Adipose tissue (tissue), 3 donors: ENCODE measurements around the gene TSC22D2. TPM values are rescaled to one million over a fixed set of nuclear protein-coding genes. Genes with fewer than 3 reads are reported as not detected.
"Not testable (repeated sequence)": the region's sequence is repeated elsewhere in the genome, so short reads cannot be mapped to it uniquely, and the experiment has no call there.

Source experiments
- H3K27ac ChIP-seq: one replicate; pipeline ENCODE4 v1.5.1; 2013; ENCODE audit warnings: low read depth, low read length
- WGBS, 3 donors: extraction: QIAGEN DNeasy Blood & Tissue Kit; methylation state at CpG; one replicate each; pipeline ENCODE4 v1.1.7; 2013; 5-methylcytosine and 5-hydroxymethylcytosine counted together
- polyA plus RNA-seq, 3 donors: library from polyadenylated mRNA; stranded (reverse); fragments of 200-250 nt; gene quantifications; one replicate each; pipeline ENCODE4 v1.2.3, GENCODE V29; 2013
- donor health status: healthy with polysubstance abuse.
- donor health status: Bipolar disorder and iron deficiency.
- donor health status: healthy.

The TSC22D2 gene
- polyA plus RNA-seq, 3 donors, result 3.1 to 17.2 (median 16.8) TPM

GRCh38 chr3:150462108-150462507 is 54.0 kb downstream of the TSC22D2 start:
- no peak overlapping the region for H3K27ac ChIP-seq
- WGBS, 3 donors, result 93 to 100% (median 96%) methylated on average over 1 of the region's 1 CpG

- WGBS, 3 donors, result 91 to 99% (median 97%) methylated on average over 2 of the region's 2 CpGs
- no peak overlapping the region for H3K27ac ChIP-seq
Observed at GRCh38 chr3:150464684-150465083, 56.6 kb downstream of the TSC22D2 start.

- WGBS, 3 donors, result 82 to 94% (median 83%) methylated on average over 1 of the region's 1 CpG
Observed at GRCh38 chr3:150467381-150467780, 59.3 kb downstream of the TSC22D2 start.

GRCh38 chr3:150469031-150469930 is 61.2 kb downstream of the TSC22D2 start:
- H3K27ac ChIP-seq, result no peak overlapping the region

More at GRCh38 chr3:150467381-150467780, 59.3 kb downstream of the TSC22D2 start:
- H3K27ac ChIP-seq, result no peak overlapping the region

GRCh38 chr3:150469931-150470740 is 62.0 kb downstream of the TSC22D2 start:
- no peak overlapping the region for H3K27ac ChIP-seq
- WGBS, 3 donors, result 75 to 77% (median 76%) methylated on average over 7 of the region's 7 CpGs

More at GRCh38 chr3:150469031-150469930, 61.2 kb downstream of the TSC22D2 start:
- WGBS, 3 donors, result 85 to 86% (median 86%) methylated on average over 15 of the region's 15 CpGs

GRCh38 chr3:150472421-150472820 is 64.3 kb downstream of the TSC22D2 start:
- no peak overlapping the region for H3K27ac ChIP-seq
- WGBS, 3 donors, result 48 to 98% (median 97%) methylated on average over 1 of the region's 1 CpG

GRCh38 chr3:150473161-150473560 is 65.1 kb downstream of the TSC22D2 start:
- not testable (repeated sequence) for H3K27ac ChIP-seq
- 94 to 98% (median 97%) methylated on average over 7 to 8 of the region's 8 CpGs for WGBS, 3 donors

- no peak overlapping the region for H3K27ac ChIP-seq
Observed at GRCh38 chr3:150479370-150479769, 71.3 kb downstream of the TSC22D2 start.

GRCh38 chr3:150480877-150481276 is 72.8 kb downstream of the TSC22D2 start:
- H3K27ac ChIP-seq, result no peak overlapping the region

GRCh38 chr3:150483226-150483625 is 75.1 kb downstream of the TSC22D2 start:
- no peak overlapping the region for H3K27ac ChIP-seq

- H3K27ac ChIP-seq, result no peak overlapping the region
- 94 to 97% (median 97%) methylated on average over 1 of the region's 1 CpG for WGBS, 3 donors
Observed at GRCh38 chr3:150484410-150484809, 76.3 kb downstream of the TSC22D2 start.

- 89 to 98% (median 91%) methylated on average over 2 of the region's 2 CpGs for WGBS, 3 donors
- H3K27ac ChIP-seq, result no peak overlapping the region
Observed at GRCh38 chr3:150488867-150489266, 80.8 kb downstream of the TSC22D2 start.

- WGBS, 3 donors, result 96 to 99% (median 97%) methylated on average over 2 of the region's 2 CpGs
Observed at GRCh38 chr3:150490277-150490986, 82.3 kb downstream of the TSC22D2 start.

GRCh38 chr3:150494411-150494977 is 86.4 kb downstream of the TSC22D2 start:
- no peak overlapping the region for H3K27ac ChIP-seq
- 87 to 91% (median 90%) methylated on average over 5 of the region's 5 CpGs for WGBS, 3 donors

More at GRCh38 chr3:150490277-150490986, 82.3 kb downstream of the TSC22D2 start:
- H3K27ac ChIP-seq, result no peak overlapping the region

GRCh38 chr3:150495149-150495548 is 87.1 kb downstream of the TSC22D2 start:
- 50 to 84% (median 79%) methylated on average over 1 of the region's 1 CpG for WGBS, 3 donors
- H3K27ac ChIP-seq, result no peak overlapping the region

GRCh38 chr3:150495563-150496168 is 87.6 kb downstream of the TSC22D2 start:
- no peak overlapping the region for H3K27ac ChIP-seq
- 0 to 8% (median 3%) methylated on average over 2 of the region's 2 CpGs for WGBS, 3 donors

- no peak overlapping the region for H3K27ac ChIP-seq
- WGBS, 3 donors, result 49 to 72% (median 62%) methylated on average over 2 of the region's 2 CpGs
Observed at GRCh38 chr3:150497956-150498355, 89.9 kb downstream of the TSC22D2 start.

- WGBS, 3 donors, result 95 to 100% (median 98%) methylated on average over 1 of the region's 1 CpG
- not testable (repeated sequence) for H3K27ac ChIP-seq
Observed at GRCh38 chr3:150500960-150501359, 92.9 kb downstream of the TSC22D2 start.
